ENCODE results near the gene KY. TPM values are rescaled to one million over a fixed set of nuclear protein-coding genes. Genes with fewer than 3 reads are reported as not detected.

The KY gene
- total and polyA plus RNA-seq, 2 experiments from 2014 or later = not detected

GRCh38 chr3:134603956-134604355 is 46.9 kb downstream of the KY start:
- H3K9me3 Mint-ChIP-seq = no peaks in the 10 kb centered on the region
- H3K4me3 Mint-ChIP-seq = no peak overlapping the region
- H3K27me3 Mint-ChIP-seq (ENCODE audit: insufficient read depth, low read depth, poor library complexity) = peaks cover 15% of the 10 kb centered on the region
- H3K9me2 ChIP-seq (ENCODE audit: insufficient read depth) = no peaks in the 10 kb centered on the region
- H3K4me1 ChIP-seq (ENCODE audit: insufficient read depth) = 0 out of 2 replicates have a peak, but pooled peaks cover 2% of the 10 kb centered on the region
- no peak overlapping the region for H3K4me3 ChIP-seq
- H3K27me3 ChIP-seq (ENCODE audit: insufficient read depth) = no peaks in the 10 kb centered on the region
- DNase-seq (ENCODE audit: low spot score) = no peak
- H3K4me1 Mint-ChIP-seq = peaks cover 6% of the 10 kb centered on the region; the same call in 1 of the 3 replicates
- no peaks in the 10 kb centered on the region for H3K36me3 ChIP-seq (ENCODE audit: insufficient read depth)
- no peak overlapping the region for H3K27ac ChIP-seq (ENCODE audit: low read depth)
- TF ChIP-seq ZNF114 (CRISPR knock-in tag; IDR thresholded peaks at IDR 0.05) (no peak), CTCF (conservative IDR thresholded peaks at IDR 0.05; ENCODE audit: low read depth in 2 of 2) (no peak)
- H3K79me2 ChIP-seq (replicated peaks; ENCODE audit: insufficient read depth) = no peaks in the 10 kb centered on the region
- H2AFZ ChIP-seq = no peak overlapping the region
- no peak overlapping the region for H3K4me2 ChIP-seq
- H3K27ac Mint-ChIP-seq = no peak overlapping the region
- no peak for ATAC-seq
- H3F3A ChIP-seq (replicated peaks; ENCODE audit: low read depth) = no peaks in the 10 kb centered on the region
- H3K36me3 Mint-ChIP-seq (ENCODE audit: low read depth) = no peaks in the 10 kb centered on the region; the same call in 2 of the 3 replicates
- no peaks in the 10 kb centered on the region for H4K20me1 ChIP-seq (replicated peaks; ENCODE audit: insufficient read depth)

- no peak overlapping the region for H3K27ac ChIP-seq (ENCODE audit: low read depth)
- Mint-ChIP-seq H3K4me1 (peaks cover 6% of the 10 kb centered on the region; the same call in 1 of the 3 replicates), H3K9me3 (no peaks in the 10 kb centered on the region), H3K36me3 (ENCODE audit: low read depth) (no peaks in the 10 kb centered on the region; the same call in 2 of the 3 replicates), H3K4me3 (no peak overlapping the region), H3K27ac (no peak overlapping the region), H3K27me3 (ENCODE audit: insufficient read depth, low read depth, poor library complexity) (peaks cover 15% of the 10 kb centered on the region)
- no peaks in the 10 kb centered on the region for H3K27me3 ChIP-seq (ENCODE audit: insufficient read depth)
- no peaks in the 10 kb centered on the region for H3K36me3 ChIP-seq (ENCODE audit: insufficient read depth)
- no peaks in the 10 kb centered on the region for H3K9me2 ChIP-seq (ENCODE audit: insufficient read depth)
- no peak overlapping the region for H3K4me2 ChIP-seq
- H2AFZ ChIP-seq = no peak overlapping the region
- H4K20me1 ChIP-seq (replicated peaks; ENCODE audit: insufficient read depth) = no peaks in the 10 kb centered on the region
- DNase-seq (ENCODE audit: low spot score) (no peak), ATAC-seq (no peak)
- H3K4me3 ChIP-seq = no peak overlapping the region
- H3F3A ChIP-seq (replicated peaks; ENCODE audit: low read depth) = no peaks in the 10 kb centered on the region
- 0 out of 2 replicates have a peak, but pooled peaks cover 2% of the 10 kb centered on the region for H3K4me1 ChIP-seq (ENCODE audit: insufficient read depth)
- H3K79me2 ChIP-seq (replicated peaks; ENCODE audit: insufficient read depth) = no peaks in the 10 kb centered on the region
- TF ChIP-seq STAT1 (IDR thresholded peaks at IDR 0.05; ENCODE audit: unreplicated experiment) = no peak
- no peak for TF ChIP-seq POLR2AphosphoS5 (IDR thresholded peaks at IDR 0.05; ENCODE audit: low read depth)
- no peak for TF ChIP-seq ZNF462 (CRISPR knock-in tag; IDR thresholded peaks at IDR 0.05)
- no peak for TF ChIP-seq ZNF114 (CRISPR knock-in tag; IDR thresholded peaks at IDR 0.05)
- no peak for TF ChIP-seq ZNF331 (CRISPR knock-in tag; IDR thresholded peaks at IDR 0.05; ENCODE audit: low read depth)
- no peak for TF ChIP-seq CREB1 (CRISPR knock-in tag; IDR thresholded peaks at IDR 0.05; ENCODE audit: low read depth)
- no peak for TF ChIP-seq CTCF (conservative IDR thresholded peaks at IDR 0.05; ENCODE audit: low read depth in 2 of 2)
- TF ChIP-seq EZH2phosphoT487 (IDR thresholded peaks at IDR 0.05; ENCODE audit: unreplicated experiment) = no peak
- no peak for TF ChIP-seq EZH2 (IDR thresholded peaks at IDR 0.05; ENCODE audit: low read depth, unreplicated experiment)
Observed at GRCh38 chr3:134603480-134603879, 47.3 kb downstream of the KY start.

Measured in GM23338 (cell line).